SU-DHL-6 (cell line): ENCODE measurements around the gene ZNF44.

Source experiments
- CTCF ChIP-seq: fragments of 200-600 bp; sonication (generic); IDR thresholded peaks from one replicate; pipeline ENCODE4 v1.5.1; 2017; ENCODE audit warnings: antibody characterized with exemption, mild to moderate bottlenecking, low read length, moderate library complexity; ENCODE audit not compliant: insufficient read depth, poor library complexity, severe bottlenecking
- EZH2phosphoT487 ChIP-seq: fragments of 200-600 bp; sonication (generic), shearing (Covaris generic); conservative IDR thresholded peaks from 2 replicates; pipeline ENCODE4 v1.6.1; 2018; ENCODE audit warnings: mild to moderate bottlenecking, antibody characterized with exemption, low read length, moderate library complexity, mixed read lengths

GRCh38 chr19:12325690-12326089 is 31.0 kb upstream of the ZNF44 start:
- TF ChIP-seq CTCF (no peak), EZH2phosphoT487 (no peak)
